Psoas muscle (tissue), 8 donors: ENCODE data around the gene FBXO48. TPM values are rescaled to one million over a fixed set of nuclear protein-coding genes. Genes with fewer than 3 reads are reported as not detected.

Source experiments
- ATAC-seq, 4 donors: fragments of 200-7000 bp; cut with Tn5 transposase; one replicate each; pipeline ENCODE4 v1.9.1; 2020; ENCODE audit warnings: moderate library complexity in 3 of 4, mild to moderate bottlenecking in 2 of 4
- DNase-seq, 2 donors: peaks; one replicate each; pipeline ENCODE4 v3.0.0-alpha.2; 2020
- H3K27ac ChIP-seq: fragments of 200-600 bp; one replicate; pipeline ENCODE4 v1.8.0; 2022
- H3K27me3 ChIP-seq, 3 donors: fragments of 200-600 bp in 1 of 3; one replicate each; pipeline versions ENCODE4 v1.6.1 to v1.8.0; 2013 to 2022; ENCODE audit warnings: low read length in 2 of 3, mild to moderate bottlenecking in 2 of 3, moderate library complexity in 1 of 3; ENCODE audit not compliant: insufficient read depth in 3 of 3
- H3K36me3 ChIP-seq, 2 donors: fragments of 200-600 bp in 1 of 2; one replicate each; pipeline versions ENCODE4 v1.6.1 to v1.8.0; 2013 to 2022; ENCODE audit warnings: low read depth in 1 of 2, mild to moderate bottlenecking in 1 of 2, moderate library complexity in 1 of 2; ENCODE audit not compliant: insufficient read depth in 1 of 2
- H3K4me1 ChIP-seq: fragments of 200-600 bp; one replicate; pipeline ENCODE4 v1.8.0; 2022
- H3K4me3 ChIP-seq: fragments of 200-600 bp; one replicate; pipeline ENCODE4 v1.8.0; 2022; ENCODE audit warnings: mild to moderate bottlenecking
- H3K9me3 ChIP-seq: fragments of 200-600 bp; one replicate; pipeline ENCODE4 v1.8.0; 2022
- WGBS, 3 donors: extraction: QIAGEN DNeasy Blood & Tissue Kit; methylation state at CpG; one replicate each; pipeline versions ENCODE4 v1.1.6 to v1.1.7; 2013; 5-methylcytosine and 5-hydroxymethylcytosine counted together
- intact Hi-C, 2 donors: fragments of 100-400 bp; cut with DNase I; formaldehyde crosslinking; loops; one replicate each; pipeline versions ENCODE4 v1.11.0 to v1.14.2; 2022
- polyA plus RNA-seq, 3 donors: library from polyadenylated mRNA; stranded (reverse); fragments of 200-250 nt; gene quantifications; one replicate each; pipeline ENCODE4 v1.2.3, GENCODE V29; 2013
- total RNA-seq, 4 donors: library from RNA; stranded (reverse); fragmentation: NEBNext Ultra II Directional in 2 of 4; extraction: Animal tissue kit (Norgen Biotek cat#: 25700) in 2 of 4; gene quantifications; one replicate each; pipeline versions ENCODE4 v1.2.1 to v1.2.4, GENCODE V29; 2021 to 2023
- TF ChIP-seq, protein P1 (sequence below): fragments of 200-600 bp; IDR thresholded peaks from one replicate; pipeline ENCODE4 v1.8.0; 2022; ENCODE audit warnings: antibody characterized with exemption
- donor health status: healthy with polysubstance abuse.
- donor health status: DM: no; HTN: no; CAD: no; lungs with moderate emphysema.
- donor health status: Bipolar disorder and iron deficiency.
- donor health status: healthy.
- donor health status: DM: yes; HTN: yes; CAD: no.
- donor health status: DM: no; HTN: no; CAD: no.
- donor health status: DM: no; HTN: no; CAD: no.
- donor health status: DM: yes; HTN: yes; CAD: no.

FBXO48 gene
- total and polyA plus RNA-seq, 7 donors, result 0.57 to 4.3 (median 0.97) TPM

DNA sequence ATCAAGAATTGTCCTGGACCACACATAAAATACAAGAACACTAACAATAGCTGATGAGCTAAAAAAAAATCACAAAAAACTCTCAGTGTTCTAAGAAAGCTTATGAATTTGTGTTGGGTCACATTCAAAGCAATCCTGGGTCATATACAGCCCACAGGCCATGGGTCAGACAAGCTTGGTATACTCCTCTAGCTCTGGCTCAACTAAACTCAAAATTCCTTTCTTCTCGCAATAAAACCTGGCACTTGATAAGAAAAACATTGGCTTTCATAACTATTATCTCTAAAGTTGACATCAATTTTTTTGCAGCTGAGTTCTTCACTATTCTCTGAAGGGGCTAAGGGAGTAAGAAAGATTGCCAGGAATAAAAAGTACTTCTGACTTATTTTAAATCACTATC is 38.3 kb downstream of the FBXO48 start:
- TF ChIP-seq, protein P1, sequence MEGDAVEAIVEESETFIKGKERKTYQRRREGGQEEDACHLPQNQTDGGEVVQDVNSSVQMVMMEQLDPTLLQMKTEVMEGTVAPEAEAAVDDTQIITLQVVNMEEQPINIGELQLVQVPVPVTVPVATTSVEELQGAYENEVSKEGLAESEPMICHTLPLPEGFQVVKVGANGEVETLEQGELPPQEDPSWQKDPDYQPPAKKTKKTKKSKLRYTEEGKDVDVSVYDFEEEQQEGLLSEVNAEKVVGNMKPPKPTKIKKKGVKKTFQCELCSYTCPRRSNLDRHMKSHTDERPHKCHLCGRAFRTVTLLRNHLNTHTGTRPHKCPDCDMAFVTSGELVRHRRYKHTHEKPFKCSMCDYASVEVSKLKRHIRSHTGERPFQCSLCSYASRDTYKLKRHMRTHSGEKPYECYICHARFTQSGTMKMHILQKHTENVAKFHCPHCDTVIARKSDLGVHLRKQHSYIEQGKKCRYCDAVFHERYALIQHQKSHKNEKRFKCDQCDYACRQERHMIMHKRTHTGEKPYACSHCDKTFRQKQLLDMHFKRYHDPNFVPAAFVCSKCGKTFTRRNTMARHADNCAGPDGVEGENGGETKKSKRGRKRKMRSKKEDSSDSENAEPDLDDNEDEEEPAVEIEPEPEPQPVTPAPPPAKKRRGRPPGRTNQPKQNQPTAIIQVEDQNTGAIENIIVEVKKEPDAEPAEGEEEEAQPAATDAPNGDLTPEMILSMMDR, result no peak
- ATAC-seq (no peak), DNase-seq (no peak)
- 50 to 71% (median 68%) methylated on average over 1 of the region's 1 CpG for WGBS, 3 donors
- Histone ChIP-seq H3K27me3 (no peaks in the 10 kb centered on the region), H3K36me3 (no peaks in the 10 kb centered on the region), H3K4me1 (no peaks in the 10 kb centered on the region), H3K9me3 (no peaks in the 10 kb centered on the region), H3K27ac (no peak overlapping the region), H3K4me3 (no peak overlapping the region)
- intact Hi-C loops, result no loop called here

GRCh38 chr2:68428126-68428525 is 39.0 kb downstream of the FBXO48 start:
- WGBS, 3 donors, result 50 to 60% (median 57%) methylated on average over 4 of the region's 4 CpGs
- intact Hi-C loops, result no loop called here
- Histone ChIP-seq H3K27me3 (peaks cover 0 to 1% (median 0%) of the 10 kb centered on the region in 3 donors), H3K9me3 (no peaks in the 10 kb centered on the region), H3K36me3 (no peaks in the 10 kb centered on the region), H3K4me1 (no peaks in the 10 kb centered on the region), H3K4me3 (no peak overlapping the region), H3K27ac (no peak overlapping the region)
- DNase-seq (no peak), ATAC-seq (no peak)
- TF ChIP-seq, protein P1, result no peak

- Histone ChIP-seq H3K27ac (no peak overlapping the region), H3K36me3 (no peaks in the 10 kb centered on the region), H3K9me3 (no peaks in the 10 kb centered on the region), H3K4me3 (no peak overlapping the region), H3K27me3 (peaks cover 0 to 2% (median 0%) of the 10 kb centered on the region in 3 donors), H3K4me1 (no peaks in the 10 kb centered on the region)
- intact Hi-C loops, result no loop called here
- DNase-seq, result no peak
- WGBS, 3 donors, result 80 to 83% (median 82%) methylated on average over 10 of the region's 10 CpGs
- ATAC-seq, result no peak
- TF ChIP-seq, protein P1, result no peak
These were observed 40.1 kb downstream of the FBXO48 start for GRCh38 chr2:68426848-68427579.

GRCh38 chr2:68426446-68426845 is 40.6 kb downstream of the FBXO48 start:
- TF ChIP-seq, protein P1, result no peak
- H3K4me1 ChIP-seq, result no peaks in the 10 kb centered on the region
- no peaks in the 10 kb centered on the region for H3K9me3 ChIP-seq
- 82 to 93% (median 88%) methylated on average over 1 of the region's 1 CpG for WGBS, 3 donors
- H3K27me3 ChIP-seq, result peaks cover 0 to 2% (median 0%) of the 10 kb centered on the region in 3 donors
- intact Hi-C loops, result no loop called here
- H3K27ac ChIP-seq, result no peak overlapping the region
- no peak overlapping the region for H3K4me3 ChIP-seq
- H3K36me3 ChIP-seq, result no peaks in the 10 kb centered on the region
- ATAC-seq (no peak), DNase-seq (no peak)

GRCh38 chr2:68425503-68425902 is 41.6 kb downstream of the FBXO48 start:
- no peak for ATAC-seq
- 71 to 83% (median 73%) methylated on average over 3 of the region's 3 CpGs for WGBS, 3 donors
- H3K9me3 ChIP-seq, result no peaks in the 10 kb centered on the region
- H3K4me3 ChIP-seq, result no peak overlapping the region
- H3K27me3 ChIP-seq, result peaks cover 0 to 2% (median 2%) of the 10 kb centered on the region in 3 donors
- no peak overlapping the region for H3K27ac ChIP-seq
- H3K36me3 ChIP-seq, result no peaks in the 10 kb centered on the region
- no peak for DNase-seq
- H3K4me1 ChIP-seq, result no peaks in the 10 kb centered on the region
- intact Hi-C loops, result no loop called here
- TF ChIP-seq, protein P1, result no peak
